Fibroblast of lung (primary cell): ENCODE measurements around the gene TRAPPC3L. TPM values are rescaled to one million over a fixed set of nuclear protein-coding genes. Genes with fewer than 3 reads are reported as not detected.
A peak's percentile ranks its signal among the peaks of the same experiment; 100 is the strongest.

Source experiments
- DNase-seq, 2 donors: peaks; one replicate each; pipeline versions ENCODE4 v3.0.0 to v3.0.0-alpha.2; 2010; ENCODE audit warnings: low read depth in 2 of 2
- H2AFZ ChIP-seq: 2 replicates; pipeline ENCODE4 v1.5.1; 2012; ENCODE audit warnings: low read length, control low read depth, inconsistent platforms
- H3K27ac ChIP-seq: 2 replicates; pipeline ENCODE4 v1.5.1; 2011; ENCODE audit warnings: low read length, control low read depth; ENCODE audit not compliant: insufficient read depth
- H3K27me3 ChIP-seq: 2 replicates; pipeline ENCODE4 v1.5.1; 2011; ENCODE audit warnings: mild to moderate bottlenecking, low read length; ENCODE audit not compliant: control insufficient read depth, insufficient read depth
- H3K36me3 ChIP-seq: 2 replicates; pipeline ENCODE4 v1.5.1; 2011; ENCODE audit warnings: low read length; ENCODE audit not compliant: control insufficient read depth, insufficient read depth
- H3K4me1 ChIP-seq: 2 replicates; pipeline ENCODE4 v1.5.1; 2011; ENCODE audit warnings: low read length; ENCODE audit not compliant: control insufficient read depth, insufficient read depth; ENCODE audit errors: extremely low read depth
- H3K4me2 ChIP-seq: 2 replicates; pipeline ENCODE4 v1.5.1; 2011; ENCODE audit warnings: low read length, control low read depth; ENCODE audit not compliant: insufficient read depth; ENCODE audit errors: extremely low read depth
- H3K4me3 ChIP-seq, 4 experiments: fragments of 200-600 bp in 1 of 4; sonication (generic) in 1 of 4; replicated peaks in 1 of 4; 2 replicates each; pipeline ENCODE4 v1.5.1; 2011 to 2016; ENCODE audit warnings: low read length in 4 of 4, low read depth in 3 of 4, mild to moderate bottlenecking in 3 of 4, control low read depth in 2 of 4, inconsistent platforms in 1 of 4, mixed read lengths in 1 of 4; ENCODE audit not compliant: insufficient read depth in 1 of 4; ENCODE audit errors: control extremely low read depth in 1 of 4
- H3K79me2 ChIP-seq: 2 replicates; pipeline ENCODE4 v1.5.1; 2012; ENCODE audit warnings: mild to moderate bottlenecking, low read length, inconsistent platforms; ENCODE audit not compliant: control insufficient read depth, insufficient read depth
- H3K9ac ChIP-seq: 2 replicates; pipeline ENCODE4 v1.5.1; 2011; ENCODE audit warnings: mild to moderate bottlenecking, low read length, control low read depth; ENCODE audit not compliant: insufficient read depth
- H3K9me3 ChIP-seq: 2 replicates; pipeline ENCODE4 v1.5.1; 2012; ENCODE audit warnings: low read depth, low read length; ENCODE audit not compliant: control insufficient read depth, insufficient read depth
- H4K20me1 ChIP-seq: 2 replicates; pipeline ENCODE4 v1.5.1; 2011; ENCODE audit warnings: low read length; ENCODE audit not compliant: control insufficient read depth, insufficient read depth; ENCODE audit errors: extremely low read depth
- CTCF ChIP-seq, 2 donors: IDR thresholded peaks in 1 of 2; conservative IDR thresholded peaks in 1 of 2; 1 replicate in 1 of 2; 2 replicates in 1 of 2; pipeline ENCODE4 v1.5.1; 2011 to 2012; ENCODE audit warnings: low read length in 2 of 2, control low read depth in 1 of 2, inconsistent platforms in 1 of 2, low read depth in 1 of 2, mild to moderate bottlenecking in 1 of 2
- EZH2 ChIP-seq: IDR thresholded peaks from 2 replicates; pipeline ENCODE4 v1.5.1; 2012; ENCODE audit warnings: low read length, control low read depth, mild to moderate bottlenecking; ENCODE audit errors: missing control alignments
- polyA plus RNA-seq, 2 donors: library from polyadenylated mRNA; depleted of rRNA in 1 of 2; stranded (reverse) in 1 of 2; unstranded in 1 of 2; fragments of >200 nt; gene quantifications; 2 replicates each; pipeline ENCODE4 v1.2.1, GENCODE V29; 2011 to 2012; ENCODE audit warnings: missing spikeins in 1 of 2
- total RNA-seq: library from RNA; depleted of rRNA; stranded (reverse); fragments of >200 nt; gene quantifications from 2 replicates; pipeline ENCODE4 v1.2.1, GENCODE V29; 2014

TRAPPC3L gene
- total and polyA plus RNA-seq, 2 donors (not counting 1 experiment from before 2014, with no cell fraction given) = under 0.01 to 0.05 TPM

GRCh38 chr6:116511424-116512110, 33.9 kb downstream of the TRAPPC3L start, which contains the start of gene CALHM5:
Gene CALHM5 (plus strand): TSS chr6:116511639. CDS start chr6:116511697, 58 bp downstream.
- Histone ChIP-seq H3K9ac (peak within 1 kb of the TSS; percentile 72), H3K9me3 (no peaks in the 10 kb centered on the region), H4K20me1 (no peaks in the 10 kb centered on the region), H3K27me3 (no peaks in the 10 kb centered on the region), H3K79me2 (peaks cover 11% of the 10 kb centered on the region), H3K4me2 (peak within 1 kb of the TSS; percentile 98), H3K4me3 (peak within 1 kb of the TSS; percentile 61 to 81 (median 68)), H3K4me1 (no peaks in the 10 kb centered on the region), H3K36me3 (no peaks in the 10 kb centered on the region), H3K27ac (peak within 1 kb of the TSS; percentile 93), H2AFZ (peak within 1 kb of the TSS; percentile 93)
- no peak for TF ChIP-seq EZH2
- peak; percentile 61 to 78 for TF ChIP-seq CTCF (conservative IDR thresholded peaks at IDR 0.05 in 1 of 2, IDR thresholded peaks at IDR 0.05 in 1 of 2; ENCODE audit: low read depth in 1 of 2, low read length in 2 of 2)
- DNase-seq = peak; percentile 89 to 94

GRCh38 chr6:116508527-116508926, 37.0 kb downstream of the TRAPPC3L start:
- TF ChIP-seq CTCF (conservative IDR thresholded peaks at IDR 0.05 in 1 of 2, IDR thresholded peaks at IDR 0.05 in 1 of 2; ENCODE audit: low read depth in 1 of 2, low read length in 2 of 2) (no peak), EZH2 (no peak)

GRCh38 chr6:116507324-116507723, 38.2 kb downstream of the TRAPPC3L start:
- peak; percentile 38 to 54 for DNase-seq
- TF ChIP-seq EZH2 (no peak), CTCF (conservative IDR thresholded peaks at IDR 0.05 in 1 of 2, IDR thresholded peaks at IDR 0.05 in 1 of 2; ENCODE audit: low read depth in 1 of 2, low read length in 2 of 2) (no peak)

More at GRCh38 chr6:116508527-116508926, 37.0 kb downstream of the TRAPPC3L start:
- Histone ChIP-seq H3K27me3 (no peaks in the 10 kb centered on the region), H3K36me3 (no peaks in the 10 kb centered on the region), H3K79me2 (peaks cover 6% of the 10 kb centered on the region), H3K4me2 (no peak overlapping the region), H3K9me3 (no peaks in the 10 kb centered on the region), H3K4me3 (no peak overlapping the region), H3K4me1 (no peaks in the 10 kb centered on the region), H3K9ac (no peak overlapping the region), H4K20me1 (no peaks in the 10 kb centered on the region), H2AFZ (no peak overlapping the region), H3K27ac (no peak overlapping the region)
- DNase-seq = no peak

More at GRCh38 chr6:116507324-116507723, 38.2 kb downstream of the TRAPPC3L start:
- Histone ChIP-seq H2AFZ (no peak overlapping the region), H3K36me3 (no peaks in the 10 kb centered on the region), H3K27ac (no peak overlapping the region), H3K9me3 (no peaks in the 10 kb centered on the region), H3K4me2 (no peak overlapping the region), H3K27me3 (no peaks in the 10 kb centered on the region), H3K9ac (no peak overlapping the region), H3K4me1 (no peaks in the 10 kb centered on the region), H4K20me1 (no peaks in the 10 kb centered on the region), H3K4me3 (no peak overlapping the region), H3K79me2 (no peaks in the 10 kb centered on the region)
